ENCODE results near the gene CNTN1. TPM values are rescaled to one million over a fixed set of nuclear protein-coding genes. Genes with fewer than 3 reads are reported as not detected.
A peak's percentile ranks its signal among the peaks of the same experiment; 100 is the strongest.

The CNTN1 gene
- total RNA-seq, 4 donors from 2014 or later: 18.0 to 32.1 (median 23.8) TPM

DNA sequence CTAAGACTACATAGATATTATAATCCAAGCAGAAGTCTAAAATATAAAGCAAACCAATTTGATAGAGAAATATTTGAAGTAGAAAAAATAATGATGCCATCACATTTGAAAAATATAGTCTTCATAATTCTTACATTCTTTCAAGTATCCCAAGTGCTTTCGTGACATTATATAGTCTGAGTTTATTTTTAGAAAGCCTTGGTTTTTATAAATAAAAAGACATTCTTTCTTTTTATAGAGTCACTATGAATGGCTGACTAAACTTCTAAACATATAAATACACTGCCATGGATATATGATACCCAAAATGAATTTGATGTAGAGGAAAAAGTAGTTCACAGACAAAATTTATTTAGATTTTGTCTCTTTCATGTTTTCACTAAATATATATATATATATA lies 360.8 kb downstream of the CNTN1 start:
- Histone ChIP-seq H3K4me3 (no peak overlapping the region), H3K27ac (no peak overlapping the region), H3K36me3 (peaks cover 0 to under 1% (median 0%) of the 10 kb centered on the region in 3 donors), H3K27me3 (no peaks in the 10 kb centered on the region), H3K9me3 (no peaks in the 10 kb centered on the region), H3K4me1 (peaks cover 0 to 9% (median 0%) of the 10 kb centered on the region in 4 donors)
- no peak for TF ChIP-seq EP300 (IDR thresholded peaks at IDR 0.05)
- 32 to 45% methylated on average over 1 of the region's 1 CpG for WGBS, 2 donors
- DNase-seq (ENCODE audit: low spot score in 2 of 2): no peak

DNA sequence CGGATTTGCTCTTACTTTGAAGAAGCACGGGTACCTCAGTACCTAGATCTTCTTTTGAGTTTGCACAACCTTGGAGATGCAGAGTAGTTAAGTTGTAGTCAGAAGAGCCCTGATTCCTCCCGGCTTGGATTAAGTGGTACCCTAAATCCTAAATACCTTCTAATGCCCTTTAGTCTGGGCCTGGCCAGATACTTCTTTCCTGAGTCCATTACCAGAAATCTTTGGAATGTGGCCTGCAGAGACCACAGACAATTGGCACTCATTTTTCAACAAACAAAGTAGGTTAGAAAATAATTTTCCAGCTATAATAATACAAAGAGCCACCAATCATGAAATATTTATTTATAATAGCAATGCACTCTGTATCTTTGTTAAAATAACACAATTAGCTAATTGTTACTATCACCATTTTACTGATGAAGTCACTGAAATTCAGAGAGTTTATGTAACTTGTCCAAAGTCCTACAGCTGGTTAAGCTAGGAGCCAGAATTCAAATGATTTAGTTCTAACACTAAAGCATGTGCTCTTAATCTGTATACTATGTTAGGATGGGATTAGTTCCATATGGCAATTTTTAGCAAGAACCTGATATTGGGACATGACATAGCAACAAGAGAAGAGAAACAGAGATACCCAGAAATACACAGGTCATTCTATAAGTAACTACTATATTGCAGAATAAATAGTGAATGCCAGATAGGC lies 363.8 kb downstream of the CNTN1 start:
- DNase-seq (ENCODE audit: low spot score in 2 of 2): no peak
- no peak overlapping the region for H3K4me3 ChIP-seq
- WGBS, 2 donors: 59 to 74% methylated on average over 3 of the region's 3 CpGs
- no peaks in the 10 kb centered on the region for H3K9me3 ChIP-seq
- H3K4me1 ChIP-seq: peaks cover 0 to 22% (median 0%) of the 10 kb centered on the region in 4 donors
- no peaks in the 10 kb centered on the region for H3K36me3 ChIP-seq
- no peaks in the 10 kb centered on the region for H3K27me3 ChIP-seq
- peak overlapping the region in 1 of 4 donors; percentile 16 for H3K27ac ChIP-seq
- no peak for TF ChIP-seq EP300 (IDR thresholded peaks at IDR 0.05)
- TF ChIP-seq POLR2A (IDR thresholded peaks at IDR 0.05): no peak
- TF ChIP-seq, protein P1, sequence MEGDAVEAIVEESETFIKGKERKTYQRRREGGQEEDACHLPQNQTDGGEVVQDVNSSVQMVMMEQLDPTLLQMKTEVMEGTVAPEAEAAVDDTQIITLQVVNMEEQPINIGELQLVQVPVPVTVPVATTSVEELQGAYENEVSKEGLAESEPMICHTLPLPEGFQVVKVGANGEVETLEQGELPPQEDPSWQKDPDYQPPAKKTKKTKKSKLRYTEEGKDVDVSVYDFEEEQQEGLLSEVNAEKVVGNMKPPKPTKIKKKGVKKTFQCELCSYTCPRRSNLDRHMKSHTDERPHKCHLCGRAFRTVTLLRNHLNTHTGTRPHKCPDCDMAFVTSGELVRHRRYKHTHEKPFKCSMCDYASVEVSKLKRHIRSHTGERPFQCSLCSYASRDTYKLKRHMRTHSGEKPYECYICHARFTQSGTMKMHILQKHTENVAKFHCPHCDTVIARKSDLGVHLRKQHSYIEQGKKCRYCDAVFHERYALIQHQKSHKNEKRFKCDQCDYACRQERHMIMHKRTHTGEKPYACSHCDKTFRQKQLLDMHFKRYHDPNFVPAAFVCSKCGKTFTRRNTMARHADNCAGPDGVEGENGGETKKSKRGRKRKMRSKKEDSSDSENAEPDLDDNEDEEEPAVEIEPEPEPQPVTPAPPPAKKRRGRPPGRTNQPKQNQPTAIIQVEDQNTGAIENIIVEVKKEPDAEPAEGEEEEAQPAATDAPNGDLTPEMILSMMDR (IDR thresholded peaks at IDR 0.05): no peak

DNA sequence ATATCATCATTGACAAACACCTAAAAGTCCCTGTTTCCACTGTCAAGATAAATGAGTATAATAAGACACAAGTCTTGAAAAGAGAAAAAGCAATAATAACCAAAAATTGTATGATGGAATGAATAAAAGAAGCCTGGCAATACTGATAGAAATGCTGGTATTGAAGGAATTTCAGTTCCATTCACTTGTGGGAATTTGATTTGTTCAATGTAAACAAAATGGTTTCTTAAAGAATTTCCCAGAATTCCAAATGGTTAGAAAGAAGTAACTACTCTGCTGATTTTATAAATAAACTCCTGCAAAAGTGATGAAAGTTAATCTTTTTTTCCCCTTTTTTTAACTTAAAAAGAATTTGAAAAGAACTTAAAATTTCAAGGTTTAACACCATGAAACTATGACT lies 366.0 kb downstream of the CNTN1 start:
- no peak for DNase-seq (ENCODE audit: low spot score in 2 of 2)
- Histone ChIP-seq H3K9me3 (no peaks in the 10 kb centered on the region), H3K4me3 (no peak overlapping the region)

DNA sequence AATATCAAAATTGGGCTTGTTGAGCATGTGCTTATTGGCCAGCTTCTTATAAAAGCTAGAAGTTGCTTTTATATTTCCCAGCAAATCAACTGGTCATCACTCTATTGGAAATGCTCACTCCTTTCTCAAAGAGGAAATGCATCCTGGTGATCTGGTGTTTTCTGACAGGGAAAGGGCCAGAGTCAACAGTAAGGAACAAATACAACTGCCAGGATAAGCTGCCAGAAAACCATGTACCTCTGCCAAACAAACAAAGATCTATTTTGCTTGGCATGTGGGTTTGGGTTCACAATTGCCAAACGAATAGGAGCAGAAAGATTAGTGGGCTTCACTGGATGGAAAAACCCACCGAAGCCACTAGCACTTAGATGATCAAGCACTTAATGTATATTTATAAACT lies 369.0 kb downstream of the CNTN1 start:
- no peaks in the 10 kb centered on the region for H3K27me3 ChIP-seq
- WGBS, 2 donors: 56 to 58% methylated on average over 2 of the region's 2 CpGs
- H3K4me3 ChIP-seq: no peak overlapping the region
- peak overlapping the region in 1 of 4 donors; percentile 37 for H3K27ac ChIP-seq
- no peak for DNase-seq (ENCODE audit: low spot score in 2 of 2)
- H3K9me3 ChIP-seq: no peaks in the 10 kb centered on the region
- TF ChIP-seq EP300 (IDR thresholded peaks at IDR 0.05): no peak
- no peak for TF ChIP-seq POLR2A (IDR thresholded peaks at IDR 0.05)
- TF ChIP-seq, protein P1 (IDR thresholded peaks at IDR 0.05): no peak
- peaks cover 0 to 21% (median 0%) of the 10 kb centered on the region in 4 donors for H3K4me1 ChIP-seq
- H3K36me3 ChIP-seq: no peaks in the 10 kb centered on the region

More for the DNA sequence above, 366.0 kb downstream of the CNTN1 start:
- peaks cover 0 to 27% (median 0%) of the 10 kb centered on the region in 4 donors for H3K4me1 ChIP-seq
- TF ChIP-seq POLR2A (IDR thresholded peaks at IDR 0.05) (no peak), EP300 (IDR thresholded peaks at IDR 0.05) (no peak)
- TF ChIP-seq, protein P1 (IDR thresholded peaks at IDR 0.05): no peak
- H3K36me3 ChIP-seq: no peaks in the 10 kb centered on the region
- no peaks in the 10 kb centered on the region for H3K27me3 ChIP-seq
- H3K27ac ChIP-seq: no peak overlapping the region

DNA sequence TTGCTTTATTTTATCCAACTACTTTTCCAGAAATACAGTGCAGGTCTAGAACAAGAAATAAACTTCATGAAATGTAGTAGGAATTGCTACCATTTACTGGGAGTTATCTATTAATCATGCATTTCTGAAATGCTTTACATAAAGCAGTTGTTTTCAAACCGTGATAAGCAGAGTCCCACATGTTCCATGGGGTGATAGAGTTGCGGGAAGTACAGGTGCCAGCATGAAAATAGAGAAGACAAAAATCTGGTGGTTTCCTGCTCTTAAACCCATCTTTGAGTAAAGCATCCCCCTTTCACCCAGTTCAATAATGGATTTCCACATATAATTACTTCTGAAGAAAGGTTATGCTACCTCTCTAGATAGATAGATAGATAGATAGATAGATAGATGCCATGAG lies 372.2 kb downstream of the CNTN1 start:
- H3K4me3 ChIP-seq: no peak overlapping the region
- no peaks in the 10 kb centered on the region for H3K36me3 ChIP-seq
- WGBS, 2 donors: 90 to 98% methylated on average over 2 of the region's 2 CpGs
- H3K4me1 ChIP-seq: peaks cover 0 to 18% (median 0%) of the 10 kb centered on the region in 4 donors
- no peaks in the 10 kb centered on the region for H3K9me3 ChIP-seq
- no peak for DNase-seq (ENCODE audit: low spot score in 2 of 2)
- no peaks in the 10 kb centered on the region for H3K27me3 ChIP-seq
- TF ChIP-seq EP300 (IDR thresholded peaks at IDR 0.05) (no peak), POLR2A (IDR thresholded peaks at IDR 0.05) (no peak)
- TF ChIP-seq, protein P1 (IDR thresholded peaks at IDR 0.05): no peak
- no peak overlapping the region for H3K27ac ChIP-seq
